Right cardiac atrium (tissue), 5 donors: ENCODE data around the gene NUCB1. TPM values are rescaled to one million over a fixed set of nuclear protein-coding genes. Genes with fewer than 3 reads are reported as not detected.
"Not testable (repeated sequence)": the region's sequence is repeated elsewhere in the genome, so short reads cannot be mapped to it uniquely, and the experiment has no call there.

Experiments
- ATAC-seq, 2 donors: fragments of 200-7000 bp; cut with Tn5 transposase; one replicate each; pipeline versions ENCODE4 v1.8.0 to v1.9.1; 2020; ENCODE audit warnings: moderate library complexity in 2 of 2, mild to moderate bottlenecking in 1 of 2
- DNase-seq, 3 donors: peaks; one replicate each; pipeline ENCODE4 v3.0.0-alpha.2; 2020
- H3K27ac ChIP-seq: one replicate; pipeline ENCODE4 v1.5.1; 2013; ENCODE audit warnings: mild to moderate bottlenecking, low read length, control low read depth, moderate library complexity
- H3K27me3 ChIP-seq: one replicate; pipeline ENCODE4 v1.6.1; 2013; ENCODE audit not compliant: control insufficient read depth, insufficient read depth
- H3K4me1 ChIP-seq: one replicate; pipeline ENCODE4 v1.6.1; 2013; ENCODE audit warnings: low read length; ENCODE audit not compliant: control insufficient read depth, insufficient read depth
- H3K4me3 ChIP-seq: one replicate; pipeline ENCODE4 v1.5.1; 2013; ENCODE audit warnings: low read length, control low read depth
- H3K9me3 ChIP-seq: one replicate; pipeline ENCODE4 v1.6.1; 2013; ENCODE audit warnings: low read length; ENCODE audit not compliant: control insufficient read depth
- WGBS: extraction: QIAGEN DNeasy Blood & Tissue Kit; methylation state at CpG from one replicate; pipeline ENCODE4 v1.1.7; 2013; 5-methylcytosine and 5-hydroxymethylcytosine counted together
- intact Hi-C, 4 donors: fragments of 100-400 bp; cut with DNase I; formaldehyde crosslinking; loops; one replicate each; pipeline versions ENCODE4 v1.11.0 to v1.14.0; 2022 to 2023
- polyA plus RNA-seq: library from polyadenylated mRNA; stranded (reverse); fragments of 200-250 nt; gene quantifications from one replicate; pipeline ENCODE4 v1.2.3, GENCODE V29; 2013
- total RNA-seq, 4 donors: library from RNA; stranded (reverse); fragmentation: NEBNext Ultra II Directional; extraction: Animal tissue kit (Norgen Biotek cat#: 25700); gene quantifications; one replicate each; pipeline ENCODE4 v1.2.1, GENCODE V29; 2021
- donor health status: healthy with polysubstance abuse.
- donor health status: DM: no; HTN: yes; CAD: no.
- donor health status: DM: no; HTN: no; CAD: no.
- donor health status: DM: no; HTN: yes; CAD: no; lungs with severe emphysema.
- donor health status: DM: yes; HTN: yes; CAD: no.

The NUCB1 gene
- total and polyA plus RNA-seq, 5 donors = 213 to 327 (median 303) TPM

GRCh38 chr19:48874303-48875135, 25.6 kb upstream of the NUCB1 start:
- WGBS = 10% methylated on average over 17 of the region's 17 CpGs
- DNase-seq = peak; percentile 55 to 80 (median 74)
- H3K27ac ChIP-seq = peak overlapping the region; percentile 98

GRCh38 chr19:48876043-48876981, 23.8 kb upstream of the NUCB1 start:
- H3K4me1 ChIP-seq, ATAC-seq, H3K9me3 ChIP-seq, H3K27me3 ChIP-seq: not testable (repeated sequence)
- Histone ChIP-seq H3K4me3 (peak overlapping the region; percentile 71), H3K27ac (peak overlapping the region; percentile 40)
- peak in 2 of 3 donors; percentile 62 to 68 for DNase-seq
- 52% methylated on average over 30 of the region's 30 CpGs for WGBS
- intact Hi-C loops = loop anchor here in 1 of 4 donors (10.0 kb wide), 1 partner anchor 88 kb away; the partner anchor contains the start of gene FTL

More at GRCh38 chr19:48874303-48875135, 25.6 kb upstream of the NUCB1 start:
- no peaks in the 10 kb centered on the region for H3K27me3 ChIP-seq
- peak overlapping the region; percentile 71 for H3K4me3 ChIP-seq
- H3K9me3 ChIP-seq = no peaks in the 10 kb centered on the region
- peaks cover 5% of the 10 kb centered on the region for H3K4me1 ChIP-seq
- no peak for ATAC-seq
- intact Hi-C loops = loop anchor here in 1 of 4 donors (10.0 kb wide), 1 partner anchor 90 kb away; the partner anchor contains the start of gene FTL

DNA sequence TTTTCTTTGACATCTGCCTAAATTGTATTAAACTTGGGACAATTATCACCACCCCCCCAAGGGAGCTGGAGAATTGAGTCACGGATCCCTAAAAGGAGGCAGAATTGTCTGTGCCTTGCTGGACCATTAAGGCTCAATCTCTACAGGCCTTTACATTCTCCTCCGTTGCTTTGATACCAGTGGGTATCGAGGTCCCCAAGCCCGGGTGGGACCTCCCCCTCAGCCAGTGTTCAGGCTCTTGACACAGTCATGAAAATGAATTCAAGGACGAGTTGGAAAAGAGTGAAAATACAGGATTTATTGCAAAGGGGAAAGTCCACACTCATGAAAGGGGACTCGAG, 22.3 kb upstream of the NUCB1 start:
- Histone ChIP-seq H3K4me1 (peaks cover 6% of the 10 kb centered on the region), H3K27me3 (no peaks in the 10 kb centered on the region), H3K4me3 (no peak overlapping the region), H3K27ac (peak overlapping the region; percentile 33), H3K9me3 (no peaks in the 10 kb centered on the region)
- no peak for DNase-seq
- 78% methylated on average over 6 of the region's 6 CpGs for WGBS
- ATAC-seq = no peak
- intact Hi-C loops = loop anchor here in 1 of 4 donors (10.0 kb wide), 1 partner anchor 87 kb away; the partner anchor contains the start of gene FTL

GRCh38 chr19:48878196-48879024, 21.7 kb upstream of the NUCB1 start:
- peak; percentile 81 to 85 (median 84) for DNase-seq
- 41% methylated on average over 11 of the region's 11 CpGs for WGBS
- Histone ChIP-seq H3K4me3 (no peak overlapping the region), H3K27ac (peak overlapping the region; percentile 81), H3K4me1 (peaks cover 6% of the 10 kb centered on the region), H3K9me3 (no peaks in the 10 kb centered on the region), H3K27me3 (no peaks in the 10 kb centered on the region)
- ATAC-seq = peak; percentile 80 to 82
- intact Hi-C loops = loop anchor here in 1 of 4 donors (10.0 kb wide), 1 partner anchor 86 kb away; the partner anchor contains the start of gene FTL

DNA sequence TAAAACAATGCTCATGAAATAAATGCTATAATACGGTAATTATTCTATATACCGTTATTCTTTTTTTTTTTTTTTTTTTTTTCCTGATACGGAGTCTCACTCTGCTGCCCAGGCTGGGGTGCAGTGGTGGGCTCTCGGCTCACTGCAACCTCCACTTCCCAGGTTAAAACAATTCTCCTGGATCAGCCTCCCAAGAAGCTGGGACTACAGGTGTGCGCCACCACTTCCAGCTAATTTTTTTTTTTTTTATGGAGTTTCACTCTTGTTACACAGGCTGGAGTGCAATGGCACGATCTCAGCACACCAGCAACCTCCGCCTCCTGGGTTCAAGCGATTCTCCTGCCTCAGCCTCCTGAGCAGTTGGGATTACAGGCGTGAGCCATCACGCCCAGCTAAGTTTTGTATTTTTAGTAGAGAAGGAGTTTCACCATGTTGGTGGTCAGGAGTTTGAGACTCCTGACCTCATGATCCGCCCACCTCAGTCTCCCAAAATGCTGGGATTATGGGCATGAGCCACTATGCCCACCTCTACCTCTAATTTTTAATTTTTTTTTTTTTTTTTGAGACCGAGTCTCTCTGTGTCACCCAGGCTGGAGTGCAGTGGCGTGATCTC, 21.0 kb upstream of the NUCB1 start:
- Histone ChIP-seq H3K27me3 (no peaks in the 10 kb centered on the region), H3K4me1 (peaks cover 6% of the 10 kb centered on the region), H3K9me3 (no peaks in the 10 kb centered on the region), H3K4me3 (no peak overlapping the region), H3K27ac (peak overlapping the region; percentile 48)
- no peak for DNase-seq
- no peak for ATAC-seq
- intact Hi-C loops = loop anchor here in 1 of 4 donors (10.0 kb wide), 1 partner anchor 86 kb away; the partner anchor contains the start of gene FTL
- 81% methylated on average over 13 of the region's 13 CpGs for WGBS

GRCh38 chr19:48879696-48880095, 20.4 kb upstream of the NUCB1 start:
- not testable (repeated sequence) for H3K9me3 ChIP-seq, H3K27me3 ChIP-seq, DNase-seq, ATAC-seq, H3K4me3 ChIP-seq, H3K4me1 ChIP-seq
- peak overlapping the region; percentile 8 for H3K27ac ChIP-seq
- intact Hi-C loops = loop anchor here in 1 of 4 donors (10.0 kb wide), 1 partner anchor 85 kb away; the partner anchor contains the start of gene FTL
- 94% methylated on average over 9 of the region's 9 CpGs for WGBS

GRCh38 chr19:48881741-48882657, 18.1 kb upstream of the NUCB1 start:
- 81% methylated on average over 30 of the region's 30 CpGs for WGBS
- Histone ChIP-seq H3K4me3 (no peak overlapping the region), H3K9me3 (no peaks in the 10 kb centered on the region), H3K27me3 (no peaks in the 10 kb centered on the region), H3K27ac (no peak overlapping the region), H3K4me1 (peaks cover 6% of the 10 kb centered on the region)
- intact Hi-C loops = no loop called here
- ATAC-seq = peak in 1 of 2 donors; percentile 14
- peak in 1 of 3 donors; percentile 48 for DNase-seq

- Histone ChIP-seq H3K27me3 (no peaks in the 10 kb centered on the region), H3K27ac (no peak overlapping the region), H3K4me3 (no peak overlapping the region), H3K9me3 (no peaks in the 10 kb centered on the region), H3K4me1 (peaks cover 6% of the 10 kb centered on the region)
- DNase-seq (no peak), ATAC-seq (no peak)
- intact Hi-C loops = no loop called here
- WGBS = 96% methylated on average over 7 of the region's 7 CpGs
Measured at GRCh38 chr19:48883726-48884125, 16.4 kb upstream of the NUCB1 start.

GRCh38 chr19:48887861-48888612, 12.1 kb upstream of the NUCB1 start:
- DNase-seq = no peak
- Histone ChIP-seq H3K4me3 (no peak overlapping the region), H3K27me3 (no peaks in the 10 kb centered on the region), H3K9me3 (no peaks in the 10 kb centered on the region), H3K27ac (no peak overlapping the region), H3K4me1 (no peaks in the 10 kb centered on the region)
- 92% methylated on average over 21 of the region's 21 CpGs for WGBS
- intact Hi-C loops = no loop called here
- ATAC-seq = no peak
